ENCODE data around the gene STARD13.

DNA sequence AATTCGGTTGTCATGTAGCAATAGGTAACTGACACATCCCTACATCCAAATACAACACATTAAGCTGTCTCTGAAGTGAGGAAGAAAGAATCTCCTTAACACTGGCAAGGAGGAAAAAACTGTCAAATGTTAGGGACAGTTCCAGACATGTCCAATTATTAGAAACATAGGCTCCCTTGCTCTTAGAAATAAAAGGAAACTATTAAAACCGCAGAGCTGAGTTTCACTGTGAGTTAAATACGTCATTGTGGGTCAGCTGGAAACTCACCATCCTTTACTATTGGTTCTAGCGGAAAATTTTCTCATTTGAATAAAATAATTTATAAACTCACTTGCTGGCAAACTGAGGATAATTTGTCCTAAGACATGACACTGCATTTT is 40.7 kb downstream of the STARD13 start:
- TF ChIP-seq, protein P1, sequence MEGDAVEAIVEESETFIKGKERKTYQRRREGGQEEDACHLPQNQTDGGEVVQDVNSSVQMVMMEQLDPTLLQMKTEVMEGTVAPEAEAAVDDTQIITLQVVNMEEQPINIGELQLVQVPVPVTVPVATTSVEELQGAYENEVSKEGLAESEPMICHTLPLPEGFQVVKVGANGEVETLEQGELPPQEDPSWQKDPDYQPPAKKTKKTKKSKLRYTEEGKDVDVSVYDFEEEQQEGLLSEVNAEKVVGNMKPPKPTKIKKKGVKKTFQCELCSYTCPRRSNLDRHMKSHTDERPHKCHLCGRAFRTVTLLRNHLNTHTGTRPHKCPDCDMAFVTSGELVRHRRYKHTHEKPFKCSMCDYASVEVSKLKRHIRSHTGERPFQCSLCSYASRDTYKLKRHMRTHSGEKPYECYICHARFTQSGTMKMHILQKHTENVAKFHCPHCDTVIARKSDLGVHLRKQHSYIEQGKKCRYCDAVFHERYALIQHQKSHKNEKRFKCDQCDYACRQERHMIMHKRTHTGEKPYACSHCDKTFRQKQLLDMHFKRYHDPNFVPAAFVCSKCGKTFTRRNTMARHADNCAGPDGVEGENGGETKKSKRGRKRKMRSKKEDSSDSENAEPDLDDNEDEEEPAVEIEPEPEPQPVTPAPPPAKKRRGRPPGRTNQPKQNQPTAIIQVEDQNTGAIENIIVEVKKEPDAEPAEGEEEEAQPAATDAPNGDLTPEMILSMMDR (IDR thresholded peaks at IDR 0.05) = no peak
- no peak for TF ChIP-seq EZH2 (IDR thresholded peaks at IDR 0.05)
- no peak for TF ChIP-seq EZH2phosphoT487 (IDR thresholded peaks at IDR 0.05)
